LNCAP (cell line): ENCODE results near the gene ESYT2.

Experiments used
- CTCF ChIP-seq: fragments of 450-650 bp; IDR thresholded peaks from 2 replicates; pipeline ENCODE4 v1.5.1; 2017; ENCODE audit warnings: mild to moderate bottlenecking

The ESYT2 gene

GRCh38 chr7:158707610-158708009, 121.7 kb downstream of the ESYT2 start:
- no peak for TF ChIP-seq CTCF

- no peak for TF ChIP-seq CTCF
Measured at GRCh38 chr7:158706710-158707590, 122.4 kb downstream of the ESYT2 start.

GRCh38 chr7:158706273-158706704, 123.0 kb downstream of the ESYT2 start:
- TF ChIP-seq CTCF, result no peak

GRCh38 chr7:158705234-158705850, 124.0 kb downstream of the ESYT2 start:
- TF ChIP-seq CTCF, result no peak

- TF ChIP-seq CTCF, result no peak
Measured at GRCh38 chr7:158704524-158705233, 124.6 kb downstream of the ESYT2 start, which contains the start of gene NCAPG2. TSS of gene NCAPG2 (minus strand) at chr7:158704804. CDS start at chr7:158701899, 2,905 bp downstream.

- TF ChIP-seq CTCF, result no peak
Measured at GRCh38 chr7:158702944-158703343, 126.4 kb downstream of the ESYT2 start.

- no peak for TF ChIP-seq CTCF
Measured at GRCh38 chr7:158702196-158702595, 127.1 kb downstream of the ESYT2 start.
